ENCODE data around the gene DLK1.

DNA sequence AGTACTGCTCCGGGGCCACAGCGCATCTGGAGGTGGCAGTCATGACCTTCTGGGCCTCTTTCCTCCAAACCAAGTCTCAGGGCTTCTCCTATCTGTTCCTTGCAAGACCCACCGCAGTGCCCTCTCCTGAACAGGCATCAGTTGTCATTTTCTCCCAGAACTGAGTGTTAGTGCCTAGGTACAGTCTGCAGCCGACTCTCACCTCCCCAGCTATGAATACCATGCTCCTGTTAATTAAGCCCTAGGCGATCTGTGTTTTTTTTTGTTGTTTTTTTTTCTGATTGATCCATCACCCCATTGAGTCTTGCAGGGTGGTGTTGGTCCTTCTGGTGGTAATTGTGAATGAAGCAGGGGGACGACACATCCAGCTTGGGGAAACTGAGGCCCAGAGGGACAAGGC, 47.5 kb upstream of the DLK1 start:
- TF ChIP-seq, protein P1, sequence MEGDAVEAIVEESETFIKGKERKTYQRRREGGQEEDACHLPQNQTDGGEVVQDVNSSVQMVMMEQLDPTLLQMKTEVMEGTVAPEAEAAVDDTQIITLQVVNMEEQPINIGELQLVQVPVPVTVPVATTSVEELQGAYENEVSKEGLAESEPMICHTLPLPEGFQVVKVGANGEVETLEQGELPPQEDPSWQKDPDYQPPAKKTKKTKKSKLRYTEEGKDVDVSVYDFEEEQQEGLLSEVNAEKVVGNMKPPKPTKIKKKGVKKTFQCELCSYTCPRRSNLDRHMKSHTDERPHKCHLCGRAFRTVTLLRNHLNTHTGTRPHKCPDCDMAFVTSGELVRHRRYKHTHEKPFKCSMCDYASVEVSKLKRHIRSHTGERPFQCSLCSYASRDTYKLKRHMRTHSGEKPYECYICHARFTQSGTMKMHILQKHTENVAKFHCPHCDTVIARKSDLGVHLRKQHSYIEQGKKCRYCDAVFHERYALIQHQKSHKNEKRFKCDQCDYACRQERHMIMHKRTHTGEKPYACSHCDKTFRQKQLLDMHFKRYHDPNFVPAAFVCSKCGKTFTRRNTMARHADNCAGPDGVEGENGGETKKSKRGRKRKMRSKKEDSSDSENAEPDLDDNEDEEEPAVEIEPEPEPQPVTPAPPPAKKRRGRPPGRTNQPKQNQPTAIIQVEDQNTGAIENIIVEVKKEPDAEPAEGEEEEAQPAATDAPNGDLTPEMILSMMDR (IDR thresholded peaks at IDR 0.05) = no peak
- TF ChIP-seq POLR2A (IDR thresholded peaks at IDR 0.05) = no peak

Measured in vagina (tissue), 2 donors.